IPS DF 19.7 (cell line): Measurements from ENCODE around the gene SUPT4H1.
"Not testable (repeated sequence)": the region's sequence is repeated elsewhere in the genome, so short reads cannot be mapped to it uniquely, and the experiment has no call there.

ENCODE experiments used
- DNase-seq: peaks from one replicate; pipeline ENCODE4 v3.0.0-alpha.2; 2013; ENCODE audit warnings: low read depth, low spot score

SUPT4H1 gene

DNA sequence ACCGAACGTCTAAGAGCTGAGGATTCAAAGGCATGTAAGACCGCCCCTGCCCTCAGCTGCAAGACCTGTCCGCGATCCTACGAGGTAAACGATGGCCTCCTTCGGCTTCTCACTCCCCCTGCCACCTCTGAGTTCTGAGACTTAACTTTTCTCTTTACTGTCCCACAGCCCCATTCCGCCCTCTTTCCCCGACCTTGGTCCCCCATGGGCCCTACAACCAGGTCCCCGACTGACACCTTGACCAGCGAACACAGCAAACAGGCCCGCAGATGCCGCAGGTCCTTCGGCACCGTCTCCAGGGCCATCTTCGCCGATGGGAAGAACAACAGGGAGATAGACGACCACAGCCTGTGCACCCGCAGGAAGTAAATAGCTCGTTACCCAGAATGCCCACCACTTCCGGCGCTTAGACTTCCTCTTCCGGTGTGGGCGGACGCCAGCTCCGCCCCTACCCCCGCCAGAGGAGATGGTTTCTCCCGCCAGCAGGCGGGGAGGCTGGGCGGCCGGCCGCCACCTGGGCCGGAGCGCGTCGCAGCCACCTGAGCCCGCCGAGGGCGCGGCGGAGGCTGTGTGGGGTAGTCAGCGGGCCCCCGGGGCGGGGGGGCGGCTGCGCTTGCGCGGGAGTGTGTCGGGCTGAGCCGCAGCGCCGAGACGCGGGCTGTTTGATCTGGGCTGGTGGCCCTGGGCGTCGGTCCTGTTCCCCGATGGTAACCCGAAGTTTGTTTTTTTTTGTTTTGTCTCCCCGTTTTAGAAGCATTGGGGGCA is at the start of gene SUPT4H1:
Gene SUPT4H1, minus strand, starts transcription at position 371 of the 765 bp plus-strand sequence. Its CDS starts 66 bp downstream, at position 305.
- no peak for DNase-seq

DNA sequence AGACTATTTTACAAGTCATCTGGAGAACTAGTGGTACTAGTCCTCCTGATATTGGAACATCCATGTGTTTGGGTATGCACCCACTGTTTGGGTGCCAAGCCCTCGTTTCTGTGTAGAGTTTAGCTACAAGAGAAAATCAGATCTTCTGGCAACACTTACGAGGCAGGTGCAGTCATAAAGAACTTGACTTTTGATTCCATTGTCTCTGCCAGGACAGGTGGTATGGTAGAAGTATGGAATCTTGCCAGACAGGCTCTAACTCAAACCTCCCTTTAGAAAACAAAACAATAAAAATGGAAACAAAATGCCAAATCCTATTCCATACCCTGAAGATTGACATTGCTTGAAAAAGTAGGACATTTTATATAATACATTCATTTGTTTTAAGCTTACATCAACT is 49.3 kb upstream of the SUPT4H1 start:
- DNase-seq, result no peak

GRCh38 chr17:58400826-58401225 is 48.8 kb upstream of the SUPT4H1 start:
- DNase-seq, result no peak

GRCh38 chr17:58399974-58400373 is 48.0 kb upstream of the SUPT4H1 start:
- no peak for DNase-seq

DNA sequence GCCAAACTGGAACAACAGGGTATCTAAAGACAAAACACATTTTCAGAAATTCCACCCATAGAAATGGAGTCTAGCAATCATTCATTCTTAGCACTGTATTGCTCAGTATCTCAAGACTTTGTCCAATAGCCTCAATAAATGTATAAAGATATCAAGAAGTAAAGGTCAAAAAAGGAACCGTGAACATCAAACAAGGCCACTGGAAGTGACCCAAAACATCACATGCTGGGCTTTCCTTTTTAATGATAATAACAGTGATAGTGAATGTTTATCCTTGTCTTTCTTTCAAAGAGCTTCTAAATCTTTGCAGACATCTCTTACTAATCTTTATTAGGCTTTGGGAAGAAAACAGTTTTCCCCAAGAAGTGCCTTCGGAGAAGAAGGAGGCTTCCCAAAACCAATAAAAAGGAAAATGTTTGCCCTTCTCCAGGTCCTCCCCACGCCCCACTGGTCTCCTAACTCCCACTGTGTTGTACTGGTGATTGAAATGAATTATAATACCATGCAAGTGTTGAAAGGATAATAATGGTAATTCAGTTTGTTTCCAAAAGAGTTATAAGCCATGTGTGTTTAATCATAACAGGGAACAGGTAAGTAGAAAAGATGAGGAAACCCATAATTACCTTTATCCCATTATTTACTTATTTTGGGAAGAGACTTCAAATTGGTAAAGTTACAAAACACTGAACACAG is 46.7 kb upstream of the SUPT4H1 start:
- no peak for DNase-seq

DNA sequence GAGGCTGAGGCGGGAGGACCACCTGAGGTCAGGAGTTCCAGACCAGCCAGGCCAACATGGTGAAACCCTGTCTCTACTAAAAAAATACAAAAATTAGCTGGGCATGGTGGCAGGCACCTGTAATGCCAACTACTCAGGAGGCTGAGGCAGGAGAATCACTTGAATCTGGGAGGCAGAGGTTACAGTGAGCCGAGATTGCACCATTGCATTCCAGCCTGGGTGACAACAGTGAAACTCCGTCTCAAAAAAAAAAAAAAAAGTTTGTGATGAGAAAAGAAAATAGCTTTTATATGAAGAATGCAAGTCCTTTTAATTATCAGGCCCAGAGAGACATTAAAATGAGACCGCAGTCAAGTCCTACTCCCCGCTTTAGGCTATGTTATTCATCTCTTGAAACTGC is 45.4 kb upstream of the SUPT4H1 start:
- not testable (repeated sequence) for DNase-seq

GRCh38 chr17:58396173-58396572 is 44.2 kb upstream of the SUPT4H1 start:
- DNase-seq, result no peak

DNA sequence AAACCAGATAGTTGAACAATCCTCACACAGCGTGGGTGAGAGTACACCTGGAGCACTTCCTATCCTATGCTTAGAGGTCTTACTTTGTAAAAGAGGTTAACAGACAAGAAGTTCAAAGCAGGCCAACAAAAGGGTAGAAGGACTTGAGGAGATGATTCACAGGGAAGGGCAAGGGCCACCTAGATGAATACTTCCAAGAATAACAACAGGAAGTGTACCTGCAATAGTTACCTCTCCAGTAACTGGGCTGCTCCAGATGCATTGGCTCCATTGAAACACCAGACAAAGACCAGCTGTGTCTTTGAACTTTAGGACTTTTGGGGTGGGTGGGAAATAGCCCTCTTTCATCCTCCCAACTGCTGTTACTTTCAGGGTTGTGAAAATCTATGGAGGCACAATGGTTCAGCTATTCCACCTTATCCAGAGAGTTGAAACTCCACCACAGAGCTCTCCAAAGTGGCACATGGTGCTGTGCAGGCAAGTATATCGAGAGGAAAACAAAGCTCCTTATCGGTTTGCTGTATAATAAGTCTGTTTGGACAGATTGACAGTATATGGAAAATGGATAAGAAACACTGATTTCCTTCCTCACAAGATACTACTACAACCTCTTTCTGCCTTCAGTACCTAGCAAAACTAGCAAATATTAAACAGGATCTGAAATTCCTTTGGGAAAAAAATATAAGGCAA is 42.7 kb upstream of the SUPT4H1 start:
- no peak for DNase-seq

- no peak for DNase-seq
These were observed 39.4 kb upstream of the SUPT4H1 start for GRCh38 chr17:58391302-58391984.

GRCh38 chr17:58390884-58391283 is 38.9 kb upstream of the SUPT4H1 start:
- no peak for DNase-seq

- no peak for DNase-seq
These were observed 36.5 kb upstream of the SUPT4H1 start for GRCh38 chr17:58388302-58389190.

GRCh38 chr17:58387834-58388233 is 35.8 kb upstream of the SUPT4H1 start:
- no peak for DNase-seq

DNA sequence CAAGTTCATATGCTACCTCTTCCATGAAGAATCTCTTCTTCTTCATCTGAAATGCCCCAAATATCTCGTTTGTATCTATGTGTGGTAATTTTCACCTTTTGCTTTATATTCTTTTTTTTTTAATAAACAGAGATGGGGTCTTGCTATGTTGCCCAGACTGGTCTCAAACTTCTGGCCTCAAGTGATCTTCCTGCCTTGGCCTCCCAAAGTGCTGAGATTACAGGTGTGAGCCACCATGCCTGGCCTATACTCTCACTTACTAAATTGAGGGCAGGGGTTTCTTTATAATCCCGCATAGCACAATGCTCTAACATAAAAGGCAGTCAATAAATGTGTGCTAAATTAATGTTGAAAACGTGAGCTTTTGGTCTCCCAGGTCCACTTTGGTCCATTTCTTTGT is 34.7 kb upstream of the SUPT4H1 start:
- DNase-seq, result no peak

DNA sequence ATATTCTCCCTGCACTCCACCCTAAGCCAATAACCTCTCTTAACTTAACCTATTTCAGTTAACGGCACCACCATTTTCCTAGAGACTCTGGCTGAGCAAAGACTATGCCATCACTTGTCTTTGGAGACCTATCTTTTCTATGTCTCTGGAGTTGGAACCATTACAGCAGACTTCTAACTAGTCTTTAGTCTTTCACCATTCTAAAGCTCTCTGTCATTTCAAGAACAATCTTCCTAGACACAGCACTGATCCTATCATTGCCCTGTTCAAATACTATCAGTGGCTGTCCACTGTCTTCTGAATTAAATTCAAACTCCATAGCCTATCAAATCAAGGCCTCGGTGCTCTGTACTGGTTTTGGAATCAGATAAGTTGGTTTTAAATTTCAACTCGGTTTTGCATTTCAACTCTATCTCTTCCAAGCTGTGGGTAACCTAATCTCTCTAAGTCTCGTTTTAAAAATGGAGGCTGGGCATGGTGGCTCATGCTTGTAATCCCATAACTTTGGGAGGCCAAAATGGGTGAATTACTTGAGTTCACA is 33.4 kb upstream of the SUPT4H1 start:
- no peak for DNase-seq

GRCh38 chr17:58384897-58385296 is 32.9 kb upstream of the SUPT4H1 start:
- no peak for DNase-seq

DNA sequence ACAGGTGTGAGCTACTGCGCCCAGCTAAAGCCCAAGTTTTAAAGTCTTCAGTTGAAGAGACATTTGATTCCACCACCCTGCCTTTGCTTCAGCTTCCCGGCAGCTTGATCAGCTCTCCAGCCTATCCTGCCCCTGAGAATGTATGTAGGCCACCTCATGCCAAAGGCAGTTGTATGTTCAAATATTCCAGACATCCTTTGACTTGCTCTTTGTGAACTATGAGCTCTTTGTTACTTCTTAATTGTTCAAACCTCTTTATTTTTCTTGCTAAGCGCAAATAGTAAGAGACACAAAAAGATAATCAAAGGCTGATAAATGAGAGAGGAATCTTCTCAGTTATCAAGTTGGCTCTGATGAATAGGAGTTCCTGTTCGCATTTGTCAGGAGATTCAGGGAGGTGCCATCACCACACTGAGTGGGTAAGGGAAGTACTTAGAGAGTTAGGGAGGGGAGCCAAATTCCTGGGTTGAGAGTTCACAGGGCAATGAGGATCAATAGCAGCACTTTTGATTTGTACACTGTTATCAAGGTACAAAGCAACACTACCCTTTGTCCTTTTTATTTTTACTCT is 32.0 kb upstream of the SUPT4H1 start:
- DNase-seq, result no peak

GRCh38 chr17:58382872-58383242 is 30.9 kb upstream of the SUPT4H1 start:
- no peak for DNase-seq

DNA sequence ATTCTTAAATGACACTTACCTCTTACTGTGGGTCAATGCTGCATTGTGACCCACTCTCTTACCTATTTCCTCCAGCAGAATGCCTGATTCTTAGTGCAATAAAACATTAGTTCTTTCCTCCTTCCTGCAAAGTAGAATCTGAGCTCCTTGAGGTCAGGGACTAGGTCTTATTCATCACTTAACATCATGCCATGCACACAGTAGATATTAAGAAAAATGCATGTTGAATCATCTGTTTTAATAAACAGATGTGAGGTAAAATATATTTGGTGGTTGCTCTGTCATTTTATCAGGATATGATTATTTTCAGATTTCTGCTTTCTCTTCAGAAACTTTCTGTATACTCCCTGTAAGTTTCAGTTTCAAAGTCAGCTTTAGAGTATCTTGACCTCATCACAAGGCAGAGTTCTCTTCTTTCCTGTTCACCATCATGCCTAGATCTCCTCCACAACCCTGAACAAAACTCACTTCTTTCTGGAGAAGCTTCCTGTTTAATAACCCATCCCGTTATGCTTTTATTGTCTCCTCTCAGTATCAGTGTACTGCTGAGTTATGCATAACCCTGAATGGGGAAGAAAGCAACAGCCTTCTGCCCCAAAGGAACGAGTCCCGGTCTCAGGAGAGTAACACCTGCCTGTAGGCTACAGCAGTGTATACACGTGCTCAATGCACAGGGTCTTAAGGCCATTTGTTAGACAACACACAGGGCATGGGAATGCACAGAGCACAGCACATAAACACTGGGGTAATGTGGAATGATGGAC is 30.3 kb upstream of the SUPT4H1 start:
- DNase-seq, result no peak

DNA sequence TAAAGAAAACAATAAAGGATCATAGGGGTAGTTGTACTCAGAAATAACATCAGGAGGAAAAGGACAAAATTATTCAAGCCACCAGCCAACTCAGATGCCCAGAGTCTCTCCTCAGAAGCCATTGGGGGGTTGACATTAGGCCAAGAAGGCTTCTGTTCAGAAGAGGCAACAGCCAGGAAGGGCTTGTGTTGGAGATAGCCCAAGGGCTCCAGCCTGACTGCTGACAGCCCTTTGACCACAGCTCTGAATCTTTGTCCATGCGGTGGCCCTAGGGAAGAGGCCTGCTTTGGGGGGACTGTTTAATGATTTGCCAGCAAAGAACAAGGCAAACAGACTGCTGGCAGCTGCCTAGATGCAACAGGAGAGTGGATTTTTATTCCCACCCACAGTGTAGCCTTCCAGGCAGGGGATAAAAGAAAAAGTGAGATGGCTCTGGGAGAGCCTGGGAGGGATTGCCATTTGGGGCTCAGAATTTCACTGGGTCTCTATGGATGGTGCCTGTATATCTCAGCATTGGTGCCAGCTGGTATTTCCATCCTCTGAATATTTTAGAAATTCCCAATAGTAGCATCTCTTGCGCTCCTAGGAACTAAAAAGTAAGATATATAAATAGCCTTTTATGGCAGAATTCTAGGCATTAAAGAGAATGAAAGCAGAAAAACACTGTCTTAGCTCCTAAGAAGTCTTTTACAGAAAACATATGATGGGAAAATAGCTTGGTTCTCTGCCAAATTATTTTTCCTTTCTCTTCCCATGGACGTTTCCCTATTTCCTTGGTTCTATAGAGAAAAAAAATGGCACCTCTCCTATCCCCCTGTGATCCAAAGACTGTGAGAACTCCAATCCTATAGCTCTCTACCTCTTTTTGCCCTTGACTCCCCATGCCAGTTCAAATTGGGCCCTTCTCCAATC is 29.4 kb upstream of the SUPT4H1 start:
- no peak for DNase-seq
